Spleen (tissue), 7 donors: ENCODE data around the gene TBC1D3B.
"Not testable (repeated sequence)": the region's sequence is repeated elsewhere in the genome, so short reads cannot be mapped to it uniquely, and the experiment has no call there.

ENCODE experiments used
- CTCF ChIP-seq, 11 experiments: fragments of 200-600 bp in 7 of 11; fragments of 450-650 bp in 4 of 11; sonication (generic) in 4 of 11; IDR thresholded peaks in 8 of 11; conservative IDR thresholded peaks in 3 of 11; 1 replicate in 7 of 11; 2 replicates in 4 of 11; pipeline versions ENCODE4 v1.4.0 to v1.8.0; 2016 to 2021; ENCODE audit warnings: antibody characterized with exemption in 11 of 11, inconsistent platforms in 4 of 11, mild to moderate bottlenecking in 1 of 11
- POLR2AphosphoS5 ChIP-seq, 3 donors: sonication (generic); formaldehyde crosslinking; IDR thresholded peaks; one replicate each; pipeline ENCODE4 v1.5.1; 2017; ENCODE audit warnings: antibody characterized with exemption in 3 of 3
- donor health status: DM: no; HTN: no; CAD: no; lungs with moderate emphysema.
- donor health status: DM: no; HTN: no; CAD: no.
- donor health status: DM: no; HTN: no; CAD: no.

- not testable (repeated sequence) for TF ChIP-seq CTCF (IDR thresholded peaks at IDR 0.05 in 8 of 11, conservative IDR thresholded peaks at IDR 0.05 in 3 of 11); POLR2AphosphoS5 (IDR thresholded peaks at IDR 0.05)
Observed at GRCh38 chr17:36201102-36201501, 24.7 kb upstream of the TBC1D3B start.
